ENCODE results near the gene TNFAIP8L3. TPM values are rescaled to one million over a fixed set of nuclear protein-coding genes. Genes with fewer than 3 reads are reported as not detected.
"Not testable (repeated sequence)": the region's sequence is repeated elsewhere in the genome, so short reads cannot be mapped to it uniquely, and the experiment has no call there.

The TNFAIP8L3 gene
- polyA plus RNA-seq, 2 of the 4 experiments (the other 2 are of a cell fraction) = 0.26 to 1.8 TPM

GRCh38 chr15:51038162-51038973 is 56.3 kb downstream of the TNFAIP8L3 start:
- ChIA-PET POLR2A (no interaction called here), CTCF (interaction anchor here (1.1 kb wide), 1 partner anchor 31 kb away, joined by 3 read pairs; no protein-coding TSS in a partner anchor)
- H3K4me1 ChIP-seq = no peaks in the 10 kb centered on the region
- no peaks in the 10 kb centered on the region for H3K9me3 ChIP-seq
- peak in 1 of 2 experiments; percentile 68; a peak in 4 of 6 replicates for ATAC-seq
- FAIRE-seq = no peak
- no peak for DNase-seq (ENCODE audit: low read depth in 1 of 2, low spot score in 1 of 2)
- no peak overlapping the region for H3K4me2 ChIP-seq
- no peak for TF ChIP-seq HEYL (CRISPR knock-in tag; IDR thresholded peaks at IDR 0.05)
- no peak for TF ChIP-seq RAD21 (conservative IDR thresholded peaks at IDR 0.05 in 1 of 2, IDR thresholded peaks at IDR 0.05 in 1 of 2)
- TF ChIP-seq SMC3 (IDR thresholded peaks at IDR 0.05) = no peak
- no peak overlapping the region for H3K4me3 ChIP-seq
- WGBS (ENCODE audit: missing lambda C conversion rate) = 68% methylated on average over 7 of the region's 7 CpGs
- no peak overlapping the region for H3K27ac ChIP-seq

- POLR2A ChIA-PET; H3K4me2 ChIP-seq; ATAC-seq; DNase-seq (ENCODE audit: low read depth in 1 of 2, low spot score in 1 of 2); H3K27ac ChIP-seq; FAIRE-seq; H3K4me1 ChIP-seq; CTCF ChIA-PET; H3K9me3 ChIP-seq; H3K4me3 ChIP-seq: not testable (repeated sequence)
- 94% methylated on average over 13 of the region's 13 CpGs for WGBS (ENCODE audit: missing lambda C conversion rate)
These were observed 57.2 kb downstream of the TNFAIP8L3 start for GRCh38 chr15:51037474-51037873.

GRCh38 chr15:51030649-51031316 is 63.9 kb downstream of the TNFAIP8L3 start:
- Histone ChIP-seq H3K4me3 (no peak overlapping the region), H3K9me3 (no peaks in the 10 kb centered on the region), H3K27ac (peak overlapping the region; percentile 72 to 75), H3K4me1 (peaks cover 18% of the 10 kb centered on the region), H3K4me2 (peak overlapping the region; percentile 56)
- ATAC-seq (peak; percentile 96 to 99), FAIRE-seq (peak; percentile 96), DNase-seq (ENCODE audit: low read depth in 1 of 2, low spot score in 1 of 2) (peak; percentile 67 to 81)
- POLR2A ChIA-PET = interaction anchor here (1.1 kb wide), 1 partner anchor 22 kb away, joined by 3 read pairs; no protein-coding TSS in a partner anchor
- 29% methylated on average over 6 of the region's 6 CpGs for WGBS (ENCODE audit: missing lambda C conversion rate)
- TF ChIP-seq EHMT2 (IDR thresholded peaks at IDR 0.05; ENCODE audit: low read depth) (no peak), CTCF (IDR thresholded peaks at IDR 0.05) (no peak), HEYL (CRISPR knock-in tag; IDR thresholded peaks at IDR 0.05) (no peak), MAX (IDR thresholded peaks at IDR 0.05) (peak; percentile 51), RAD21 (conservative IDR thresholded peaks at IDR 0.05 in 1 of 2, IDR thresholded peaks at IDR 0.05 in 1 of 2) (peak in 1 of 2 experiments; percentile 26; a peak in 1 of 5 replicates), HDAC2 (IDR thresholded peaks at IDR 0.05) (no peak), GATA3 (IDR thresholded peaks at IDR 0.05; ENCODE audit: borderline replicate concordance) (no peak), SMC3 (IDR thresholded peaks at IDR 0.05) (no peak), NPAS2 (CRISPR knock-in tag; IDR thresholded peaks at IDR 0.05; ENCODE audit: borderline replicate concordance) (no peak), RNF2 (IDR thresholded peaks at IDR 0.05; ENCODE audit: borderline replicate concordance, low read depth) (no peak), FOSL2 (IDR thresholded peaks at IDR 0.05) (peak; percentile 50), FOSL2 (CRISPR knock-in tag; IDR thresholded peaks at IDR 0.05) (peak; percentile 82), HOXA7 (CRISPR knock-in tag; IDR thresholded peaks at IDR 0.05) (no peak), EP300 (IDR thresholded peaks at IDR 0.05) (no peak), JUN (IDR thresholded peaks at IDR 0.05) (0 out of 5 replicates have a peak, but pooled peaks of 1 of the 2 experiments have one; percentile 40), JUNB (IDR thresholded peaks at IDR 0.05) (peak; percentile 47; the same call in 1 of the 2 replicates), REST (IDR thresholded peaks at IDR 0.05) (no peak), HES2 (IDR thresholded peaks at IDR 0.05) (no peak)
- TF ChIP-seq, protein P1, sequence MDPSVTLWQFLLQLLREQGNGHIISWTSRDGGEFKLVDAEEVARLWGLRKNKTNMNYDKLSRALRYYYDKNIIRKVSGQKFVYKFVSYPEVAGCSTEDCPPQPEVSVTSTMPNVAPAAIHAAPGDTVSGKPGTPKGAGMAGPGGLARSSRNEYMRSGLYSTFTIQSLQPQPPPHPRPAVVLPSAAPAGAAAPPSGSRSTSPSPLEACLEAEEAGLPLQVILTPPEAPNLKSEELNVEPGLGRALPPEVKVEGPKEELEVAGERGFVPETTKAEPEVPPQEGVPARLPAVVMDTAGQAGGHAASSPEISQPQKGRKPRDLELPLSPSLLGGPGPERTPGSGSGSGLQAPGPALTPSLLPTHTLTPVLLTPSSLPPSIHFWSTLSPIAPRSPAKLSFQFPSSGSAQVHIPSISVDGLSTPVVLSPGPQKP (IDR thresholded peaks at IDR 0.05; ENCODE audit: low read depth, low read length) = no peak
- CTCF ChIA-PET = interaction anchor here (0.6 to 1.2 kb wide), 2 partner anchors 17 to 27 kb away, joined by 3 to 4 read pairs; no protein-coding TSS in a partner anchor
